Liver (tissue), 9 donors: ENCODE results near the gene RASSF1. TPM values are rescaled to one million over a fixed set of nuclear protein-coding genes. Genes with fewer than 3 reads are reported as not detected.

Experiments
- DNase-seq: peaks from one replicate; pipeline ENCODE4 v3.0.0-alpha.2; 2017; ENCODE audit warnings: low spot score
- H3K27ac ChIP-seq, 2 donors: one replicate each; pipeline ENCODE4 v1.7.0; 2013; ENCODE audit warnings: inconsistent platforms in 2 of 2, low read length in 2 of 2, control low read depth in 1 of 2, low read depth in 1 of 2, mild to moderate bottlenecking in 1 of 2
- H3K27me3 ChIP-seq, 4 donors: one replicate each; pipeline versions ENCODE4 v1.6.1 to v1.7.0; 2013; ENCODE audit warnings: low read length in 3 of 4, inconsistent platforms in 1 of 4, mild to moderate bottlenecking in 1 of 4, moderate library complexity in 1 of 4; ENCODE audit not compliant: control insufficient read depth in 4 of 4, insufficient read depth in 4 of 4
- H3K36me3 ChIP-seq, 4 donors: one replicate each; pipeline versions ENCODE4 v1.6.1 to v1.7.0; 2013; ENCODE audit warnings: low read length in 3 of 4, mild to moderate bottlenecking in 3 of 4, low read depth in 1 of 4, moderate library complexity in 1 of 4; ENCODE audit not compliant: control insufficient read depth in 4 of 4, insufficient read depth in 3 of 4
- H3K4me1 ChIP-seq, 4 donors: one replicate each; pipeline versions ENCODE4 v1.6.1 to v1.7.0; 2013; ENCODE audit warnings: low read length in 3 of 4, mild to moderate bottlenecking in 3 of 4, moderate library complexity in 1 of 4; ENCODE audit not compliant: control insufficient read depth in 4 of 4, insufficient read depth in 4 of 4
- H3K4me3 ChIP-seq, 3 donors: one replicate each; pipeline versions ENCODE4 v1.6.1 to v1.7.0; 2013; ENCODE audit warnings: low read length in 3 of 3, control low read depth in 1 of 3, low read depth in 1 of 3, mild to moderate bottlenecking in 1 of 3
- H3K9ac ChIP-seq, 2 donors: one replicate each; pipeline ENCODE4 v1.7.0; 2013; ENCODE audit warnings: low read length in 2 of 2, mild to moderate bottlenecking in 2 of 2, moderate library complexity in 2 of 2, control low read depth in 1 of 2, low read depth in 1 of 2
- H3K9me3 ChIP-seq, 4 donors: one replicate each; pipeline versions ENCODE4 v1.6.1 to v1.7.0; 2013; ENCODE audit warnings: low read length in 3 of 4; ENCODE audit not compliant: control insufficient read depth in 4 of 4
- EGR1 ChIP-seq, 2 donors: IDR thresholded peaks; 2 replicates each; pipeline ENCODE4 v1.6.1; 2016 to 2018; ENCODE audit warnings: antibody characterized with exemption in 2 of 2, low read depth in 2 of 2
- FOXA1 ChIP-seq: IDR thresholded peaks from 2 replicates; pipeline ENCODE4 v1.6.1; 2016; ENCODE audit warnings: antibody characterized with exemption
- FOXA2 ChIP-seq: IDR thresholded peaks from 2 replicates; pipeline ENCODE4 v1.6.1; 2016; ENCODE audit warnings: antibody characterized with exemption
- HNF4A ChIP-seq, 2 donors: conservative IDR thresholded peaks; 2 replicates each; pipeline ENCODE4 v1.6.1; 2016; ENCODE audit warnings: antibody characterized with exemption in 2 of 2, mild to moderate bottlenecking in 2 of 2
- HNF4G ChIP-seq: IDR thresholded peaks from 2 replicates; pipeline ENCODE4 v1.6.1; 2016; ENCODE audit warnings: antibody characterized with exemption
- JUND ChIP-seq, 2 donors: IDR thresholded peaks; 2 replicates each; pipeline ENCODE4 v1.6.1; 2016; ENCODE audit warnings: antibody characterized with exemption in 2 of 2
- NR2F2 ChIP-seq: IDR thresholded peaks from 2 replicates; pipeline ENCODE4 v1.6.1; 2016; ENCODE audit warnings: antibody characterized with exemption
- RAD21 ChIP-seq, 2 donors: IDR thresholded peaks; 2 replicates each; pipeline ENCODE4 v1.6.1; 2016; ENCODE audit warnings: antibody characterized with exemption in 2 of 2, mild to moderate bottlenecking in 2 of 2
- TAF1 ChIP-seq: conservative IDR thresholded peaks from 2 replicates; pipeline ENCODE4 v1.6.1; 2016; ENCODE audit warnings: antibody characterized with exemption, mild to moderate bottlenecking
- YY1 ChIP-seq: IDR thresholded peaks from 2 replicates; pipeline ENCODE4 v1.6.1; 2016; ENCODE audit warnings: antibody characterized with exemption, mild to moderate bottlenecking
- WGBS: extraction: QIAGEN DNeasy Blood & Tissue Kit; methylation state at CpG from one replicate; pipeline ENCODE4 v1.1.7; 2013; 5-methylcytosine and 5-hydroxymethylcytosine counted together
- polyA plus RNA-seq, 2 donors: library from polyadenylated mRNA; stranded (reverse) in 1 of 2; unstranded in 1 of 2; fragments of 200-250 nt in 1 of 2; fragments of >200 nt in 1 of 2; fragmentation: Nextera tagmentation in 1 of 2; extraction: Ambion mirVana in 1 of 2; gene quantifications; one replicate each; pipeline versions ENCODE4 v1.2.1 to v1.2.3, GENCODE V29; 2013 to 2015
- total RNA-seq, 2 donors: library from RNA; depleted of rRNA; stranded (reverse); fragments of >200 nt; gene quantifications; one replicate each; pipeline ENCODE4 v1.2.3, GENCODE V29; 2014
- TF ChIP-seq, protein P1 (sequence below): IDR thresholded peaks from 2 replicates; pipeline ENCODE4 v1.6.1; 2016; ENCODE audit warnings: antibody characterized with exemption
- TF ChIP-seq, protein P2 (sequence below): IDR thresholded peaks from 2 replicates; pipeline ENCODE4 v1.6.1; 2016; ENCODE audit warnings: antibody characterized with exemption, mild to moderate bottlenecking
- donor health status: healthy.
- donor health status: healthy.
- donor health status: healthy.
- donor health status: healthy.
- donor health status: healthy.

RASSF1 gene
- total and polyA plus RNA-seq, 4 donors: 6.5 to 13.2 (median 11.2) TPM

DNA sequence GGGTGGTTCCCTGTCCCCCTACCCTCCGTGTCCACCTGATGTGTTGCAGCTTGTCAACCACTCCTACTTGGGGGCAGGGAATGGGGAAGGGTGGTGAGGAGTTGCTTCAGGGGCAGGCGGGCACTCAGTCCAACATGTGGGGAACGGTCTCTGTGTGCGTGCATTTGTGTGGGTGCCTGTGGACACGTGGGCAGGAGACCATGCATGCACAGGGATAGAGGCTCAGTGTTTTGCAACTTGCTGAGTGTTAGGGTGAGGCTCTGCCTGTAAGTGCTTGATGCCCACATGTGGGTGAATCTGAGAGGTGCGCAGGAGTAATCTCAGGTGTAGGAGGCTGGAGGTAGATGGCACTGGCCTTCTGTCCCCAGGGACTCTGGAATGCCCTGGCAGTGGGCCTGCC lies 43.1 kb upstream of the RASSF1 start:
- Histone ChIP-seq H3K27me3 (no peaks in the 10 kb centered on the region), H3K4me3 (no peak overlapping the region), H3K27ac (no peak overlapping the region), H3K9me3 (no peaks in the 10 kb centered on the region), H3K9ac (no peak overlapping the region), H3K36me3 (no peaks in the 10 kb centered on the region), H3K4me1 (no peaks in the 10 kb centered on the region)
- DNase-seq: no peak
- no peak for TF ChIP-seq RAD21 (IDR thresholded peaks at IDR 0.05)
- TF ChIP-seq JUND (IDR thresholded peaks at IDR 0.05): no peak
- 88% methylated on average over 6 of the region's 6 CpGs for WGBS

DNA sequence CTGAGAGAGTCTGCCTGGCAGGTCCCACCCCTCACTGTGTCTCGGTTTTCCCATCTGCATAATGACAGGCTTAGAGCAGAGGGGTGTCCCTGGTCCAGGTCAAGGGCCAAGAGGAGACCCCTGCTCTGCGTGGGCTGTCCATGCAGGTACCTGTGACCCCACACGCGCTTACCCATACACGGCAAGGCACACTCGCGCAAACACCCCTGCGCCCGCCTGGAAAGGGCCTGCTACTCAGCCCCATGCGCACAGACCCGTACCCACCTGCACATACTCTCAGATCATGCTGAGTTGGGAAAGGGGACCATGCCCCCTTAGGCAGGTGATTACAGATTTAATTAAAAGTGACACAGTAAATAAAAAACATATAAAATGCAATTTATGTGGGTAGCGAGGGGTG lies 42.1 kb upstream of the RASSF1 start:
- no peak for DNase-seq
- no peaks in the 10 kb centered on the region for H3K27me3 ChIP-seq
- H3K36me3 ChIP-seq: no peaks in the 10 kb centered on the region
- H3K4me1 ChIP-seq: no peaks in the 10 kb centered on the region
- no peak for TF ChIP-seq TAF1
- TF ChIP-seq YY1: no peak
- no peak for TF ChIP-seq EGR1 (IDR thresholded peaks at IDR 0.05; ENCODE audit: low read depth in 2 of 2)
- H3K9ac ChIP-seq: no peak overlapping the region
- no peaks in the 10 kb centered on the region for H3K9me3 ChIP-seq
- H3K27ac ChIP-seq: no peak overlapping the region
- no peak overlapping the region for H3K4me3 ChIP-seq
- WGBS: 95% methylated on average over 12 of the region's 12 CpGs

DNA sequence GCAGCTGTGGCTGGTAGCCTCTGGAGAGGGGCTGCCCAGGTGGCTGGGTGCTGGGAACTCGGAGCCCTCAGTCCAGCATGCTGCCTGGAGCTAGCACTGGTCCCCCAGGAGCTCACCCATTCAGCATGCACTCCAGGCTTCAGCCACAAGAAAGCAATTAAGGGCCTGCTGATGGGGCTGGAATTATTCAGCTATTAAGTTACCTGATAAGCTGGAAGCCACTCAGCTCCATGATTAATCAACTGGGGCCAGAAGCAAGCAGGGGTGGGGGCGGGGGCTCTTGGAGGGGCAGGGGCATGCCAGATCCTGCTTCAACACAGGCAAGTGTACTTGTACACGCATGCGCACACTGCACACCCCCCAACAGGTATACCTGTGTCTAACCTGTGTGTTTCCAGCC lies 40.7 kb upstream of the RASSF1 start:
- no peak for DNase-seq
- H3K36me3 ChIP-seq: no peaks in the 10 kb centered on the region
- WGBS: 90% methylated on average over 4 of the region's 4 CpGs
- TF ChIP-seq HNF4G (no peak), HNF4A (conservative IDR thresholded peaks at IDR 0.05) (no peak), NR2F2 (no peak), FOXA1 (no peak), FOXA2 (no peak), JUND (IDR thresholded peaks at IDR 0.05) (no peak)
- TF ChIP-seq, protein P1, sequence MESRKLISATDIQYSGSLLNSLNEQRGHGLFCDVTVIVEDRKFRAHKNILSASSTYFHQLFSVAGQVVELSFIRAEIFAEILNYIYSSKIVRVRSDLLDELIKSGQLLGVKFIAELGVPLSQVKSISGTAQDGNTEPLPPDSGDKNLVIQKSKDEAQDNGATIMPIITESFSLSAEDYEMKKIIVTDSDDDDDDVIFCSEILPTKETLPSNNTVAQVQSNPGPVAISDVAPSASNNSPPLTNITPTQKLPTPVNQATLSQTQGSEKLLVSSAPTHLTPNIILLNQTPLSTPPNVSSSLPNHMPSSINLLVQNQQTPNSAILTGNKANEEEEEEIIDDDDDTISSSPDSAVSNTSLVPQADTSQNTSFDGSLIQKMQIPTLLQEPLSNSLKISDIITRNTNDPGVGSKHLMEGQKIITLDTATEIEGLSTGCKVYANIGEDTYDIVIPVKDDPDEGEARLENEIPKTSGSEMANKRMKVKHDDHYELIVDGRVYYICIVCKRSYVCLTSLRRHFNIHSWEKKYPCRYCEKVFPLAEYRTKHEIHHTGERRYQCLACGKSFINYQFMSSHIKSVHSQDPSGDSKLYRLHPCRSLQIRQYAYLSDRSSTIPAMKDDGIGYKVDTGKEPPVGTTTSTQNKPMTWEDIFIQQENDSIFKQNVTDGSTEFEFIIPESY: no peak
- TF ChIP-seq, protein P2, sequence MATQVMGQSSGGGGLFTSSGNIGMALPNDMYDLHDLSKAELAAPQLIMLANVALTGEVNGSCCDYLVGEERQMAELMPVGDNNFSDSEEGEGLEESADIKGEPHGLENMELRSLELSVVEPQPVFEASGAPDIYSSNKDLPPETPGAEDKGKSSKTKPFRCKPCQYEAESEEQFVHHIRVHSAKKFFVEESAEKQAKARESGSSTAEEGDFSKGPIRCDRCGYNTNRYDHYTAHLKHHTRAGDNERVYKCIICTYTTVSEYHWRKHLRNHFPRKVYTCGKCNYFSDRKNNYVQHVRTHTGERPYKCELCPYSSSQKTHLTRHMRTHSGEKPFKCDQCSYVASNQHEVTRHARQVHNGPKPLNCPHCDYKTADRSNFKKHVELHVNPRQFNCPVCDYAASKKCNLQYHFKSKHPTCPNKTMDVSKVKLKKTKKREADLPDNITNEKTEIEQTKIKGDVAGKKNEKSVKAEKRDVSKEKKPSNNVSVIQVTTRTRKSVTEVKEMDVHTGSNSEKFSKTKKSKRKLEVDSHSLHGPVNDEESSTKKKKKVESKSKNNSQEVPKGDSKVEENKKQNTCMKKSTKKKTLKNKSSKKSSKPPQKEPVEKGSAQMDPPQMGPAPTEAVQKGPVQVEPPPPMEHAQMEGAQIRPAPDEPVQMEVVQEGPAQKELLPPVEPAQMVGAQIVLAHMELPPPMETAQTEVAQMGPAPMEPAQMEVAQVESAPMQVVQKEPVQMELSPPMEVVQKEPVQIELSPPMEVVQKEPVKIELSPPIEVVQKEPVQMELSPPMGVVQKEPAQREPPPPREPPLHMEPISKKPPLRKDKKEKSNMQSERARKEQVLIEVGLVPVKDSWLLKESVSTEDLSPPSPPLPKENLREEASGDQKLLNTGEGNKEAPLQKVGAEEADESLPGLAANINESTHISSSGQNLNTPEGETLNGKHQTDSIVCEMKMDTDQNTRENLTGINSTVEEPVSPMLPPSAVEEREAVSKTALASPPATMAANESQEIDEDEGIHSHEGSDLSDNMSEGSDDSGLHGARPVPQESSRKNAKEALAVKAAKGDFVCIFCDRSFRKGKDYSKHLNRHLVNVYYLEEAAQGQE: no peak
- no peaks in the 10 kb centered on the region for H3K27me3 ChIP-seq
- H3K4me3 ChIP-seq: no peak overlapping the region
- H3K9ac ChIP-seq: no peak overlapping the region
- no peaks in the 10 kb centered on the region for H3K9me3 ChIP-seq
- no peak overlapping the region for H3K27ac ChIP-seq
- H3K4me1 ChIP-seq: no peaks in the 10 kb centered on the region
